HL-60/S4 treated with phorbol 12-myristate 13-acetate at 8.2 ng/mL for 4 days and 3 days (cell line): ENCODE data around the gene DST.

Experiments
- in situ Hi-C: fragments of 300-500 bp; cut with MboI; formaldehyde crosslinking; loops from 2 replicates; pipeline ENCODE4 v1.15.0; 2022; ENCODE audit warnings: low sequenced_read_pairs

Gene DST

DNA sequence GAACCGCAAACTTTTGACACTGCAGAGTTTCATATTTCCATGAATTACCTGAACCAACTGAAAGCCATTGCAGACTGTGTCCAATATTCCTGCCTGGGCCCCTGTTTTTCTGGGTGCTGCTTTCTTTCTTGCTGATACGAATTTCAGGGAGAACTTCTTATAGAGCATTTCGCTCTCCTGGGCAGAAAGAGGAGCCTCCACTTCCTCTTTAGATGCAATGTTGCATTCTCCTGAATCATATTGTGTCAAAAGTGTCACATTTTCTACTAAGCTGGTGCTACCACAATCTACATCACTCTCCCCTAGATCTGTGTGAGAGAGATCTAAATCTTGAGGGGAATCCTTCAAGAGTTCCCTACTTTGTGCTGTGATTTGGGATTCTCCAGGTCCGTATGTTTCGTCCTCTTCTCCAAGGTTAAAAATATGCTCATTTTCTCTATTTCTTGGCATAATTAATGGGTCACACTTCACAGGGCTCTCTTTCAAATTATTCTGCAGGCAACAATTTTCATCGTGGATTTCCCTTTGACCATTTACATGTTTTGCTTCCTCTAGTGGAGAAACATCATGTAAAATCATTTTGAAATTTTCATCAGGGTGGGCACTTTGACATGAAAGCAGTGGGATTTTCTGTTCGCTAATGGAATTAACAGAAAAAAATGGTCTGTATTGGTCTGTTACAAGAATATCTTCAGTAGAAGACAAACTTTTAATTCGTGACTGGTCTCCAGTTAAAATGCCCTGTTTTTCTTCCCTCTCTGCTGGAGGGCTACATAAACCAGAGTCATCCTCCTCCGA, 102.3 kb downstream of the DST start:
- in situ Hi-C loops = no loop called here

- in situ Hi-C loops = no loop called here
These were observed 103.1 kb downstream of the DST start for GRCh38 chr6:56539527-56540105.

DNA sequence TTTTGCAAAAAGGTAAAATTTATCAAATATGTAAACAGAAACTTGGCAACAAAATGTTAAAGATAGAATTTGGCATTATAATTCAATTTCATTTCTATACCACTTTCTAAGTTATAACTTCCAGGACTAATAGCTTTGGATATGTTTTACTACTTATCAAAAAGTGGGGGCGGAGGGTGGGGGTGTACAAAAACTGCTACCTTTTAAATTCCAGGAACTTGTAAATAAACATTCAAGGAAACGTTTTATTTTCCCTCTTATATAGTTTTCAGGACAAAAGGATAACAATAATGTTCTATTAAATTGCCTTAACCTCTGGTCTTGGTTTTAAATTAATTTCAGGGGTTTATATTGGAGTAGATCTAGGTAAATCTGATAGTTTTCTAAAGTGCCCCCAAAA, 103.8 kb downstream of the DST start:
- in situ Hi-C loops = no loop called here

DNA sequence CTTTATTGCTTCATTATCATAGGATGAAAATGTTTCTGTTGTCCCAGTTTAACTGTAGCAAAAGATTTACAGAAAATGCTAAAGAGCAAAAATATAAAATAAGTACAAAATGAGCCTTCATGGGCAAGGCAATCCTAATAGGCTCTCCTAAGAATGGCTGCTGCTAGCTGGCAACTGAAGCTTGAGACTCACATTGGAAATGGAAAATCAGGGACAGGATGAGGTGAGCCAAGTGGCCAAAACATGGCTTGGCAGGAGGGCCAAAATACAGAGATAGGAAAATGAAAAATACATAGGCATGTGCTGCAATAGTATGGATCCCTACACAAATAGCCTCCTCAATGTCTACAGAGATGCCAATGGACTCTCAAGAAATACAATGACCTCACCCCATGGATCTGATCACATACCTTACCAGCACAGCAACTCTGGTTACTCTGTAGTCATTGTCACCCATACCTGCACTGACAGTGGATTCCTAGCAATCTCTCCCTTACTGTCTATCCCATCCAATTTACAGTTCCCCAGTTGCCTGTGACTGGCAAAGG, 105.4 kb downstream of the DST start:
- in situ Hi-C loops = no loop called here

DNA sequence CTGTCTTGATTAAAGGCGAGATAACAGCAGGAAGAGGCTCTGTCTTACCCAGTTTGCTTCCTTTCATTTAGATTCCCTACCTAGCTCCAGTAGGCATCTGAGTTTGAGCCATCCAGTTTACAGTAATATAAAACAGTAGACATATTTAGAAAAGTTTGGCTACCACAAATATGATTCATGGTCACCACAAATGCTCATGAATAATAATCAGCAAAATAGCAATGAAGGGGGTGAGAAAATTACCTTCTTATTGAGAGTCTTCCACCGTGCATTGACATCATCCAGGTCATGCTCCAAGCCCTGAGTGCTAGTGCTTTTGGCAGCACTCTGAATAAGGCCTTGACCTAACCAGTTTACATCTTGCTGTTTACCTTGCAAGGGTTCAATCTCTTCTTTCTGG, 106.2 kb downstream of the DST start:
- in situ Hi-C loops = no loop called here

- in situ Hi-C loops = no loop called here
These were observed 107.1 kb downstream of the DST start for GRCh38 chr6:56535626-56536025.

GRCh38 chr6:56534680-56535419, 107.8 kb downstream of the DST start:
- in situ Hi-C loops = no loop called here

GRCh38 chr6:56532766-56533551, 109.7 kb downstream of the DST start:
- in situ Hi-C loops = no loop called here

DNA sequence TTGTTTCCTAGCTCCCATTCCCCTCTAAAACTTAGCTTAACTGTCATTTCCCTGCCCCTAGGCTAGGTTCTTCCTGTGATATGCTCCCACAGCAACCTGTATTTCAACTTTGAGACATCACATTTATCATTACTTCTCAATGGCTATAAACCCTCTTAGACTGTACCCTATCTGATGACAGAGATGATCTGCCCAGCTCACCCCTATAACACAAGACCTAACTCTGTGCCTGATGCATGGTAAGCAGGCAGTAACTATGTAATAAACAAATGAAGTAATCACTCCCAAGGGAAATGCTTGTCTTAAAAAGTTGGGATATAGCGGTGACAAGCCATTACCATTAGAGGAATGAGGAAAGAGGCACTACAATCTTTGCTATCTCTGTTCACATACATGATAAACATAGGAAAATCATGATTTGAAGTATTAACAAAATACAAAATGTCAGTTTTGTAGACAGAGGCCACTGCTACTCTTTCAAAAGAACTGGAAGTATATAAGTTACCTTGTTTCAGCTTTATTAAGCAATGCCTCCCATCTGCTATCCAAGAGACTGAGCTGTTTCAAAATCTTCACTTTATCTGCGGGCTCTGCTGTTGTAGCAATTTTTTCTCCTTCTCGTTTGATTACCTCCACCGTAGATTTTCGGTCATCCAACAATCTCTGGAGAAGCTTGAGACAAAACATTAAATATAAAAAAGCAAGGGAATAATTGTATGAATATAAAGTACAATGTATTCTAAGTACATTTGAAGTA, 110.7 kb downstream of the DST start:
- in situ Hi-C loops = no loop called here

GRCh38 chr6:56529594-56530191, 113.0 kb downstream of the DST start:
- in situ Hi-C loops = no loop called here

DNA sequence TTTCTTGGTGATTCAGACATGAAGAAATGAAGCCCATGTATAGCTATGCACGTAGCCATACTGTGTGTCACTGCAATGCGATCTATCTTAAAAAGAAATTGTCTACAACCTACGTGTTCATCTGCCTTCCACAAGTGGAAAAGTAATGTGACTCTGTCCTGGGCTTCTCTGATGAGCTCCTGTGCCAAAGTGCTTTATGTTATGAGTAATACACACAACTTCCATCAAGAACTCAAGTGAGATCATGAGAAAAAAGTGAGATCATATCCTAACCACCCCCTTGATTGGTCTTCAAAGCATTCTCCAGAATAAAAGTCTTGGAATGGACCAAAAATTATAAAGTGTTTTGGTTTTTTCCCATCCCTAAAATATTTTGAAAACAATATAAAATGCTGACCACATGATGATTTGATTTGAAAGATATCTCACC, 114.3 kb downstream of the DST start:
- in situ Hi-C loops = no loop called here

GRCh38 chr6:56527934-56528333, 114.8 kb downstream of the DST start:
- in situ Hi-C loops = no loop called here

DNA sequence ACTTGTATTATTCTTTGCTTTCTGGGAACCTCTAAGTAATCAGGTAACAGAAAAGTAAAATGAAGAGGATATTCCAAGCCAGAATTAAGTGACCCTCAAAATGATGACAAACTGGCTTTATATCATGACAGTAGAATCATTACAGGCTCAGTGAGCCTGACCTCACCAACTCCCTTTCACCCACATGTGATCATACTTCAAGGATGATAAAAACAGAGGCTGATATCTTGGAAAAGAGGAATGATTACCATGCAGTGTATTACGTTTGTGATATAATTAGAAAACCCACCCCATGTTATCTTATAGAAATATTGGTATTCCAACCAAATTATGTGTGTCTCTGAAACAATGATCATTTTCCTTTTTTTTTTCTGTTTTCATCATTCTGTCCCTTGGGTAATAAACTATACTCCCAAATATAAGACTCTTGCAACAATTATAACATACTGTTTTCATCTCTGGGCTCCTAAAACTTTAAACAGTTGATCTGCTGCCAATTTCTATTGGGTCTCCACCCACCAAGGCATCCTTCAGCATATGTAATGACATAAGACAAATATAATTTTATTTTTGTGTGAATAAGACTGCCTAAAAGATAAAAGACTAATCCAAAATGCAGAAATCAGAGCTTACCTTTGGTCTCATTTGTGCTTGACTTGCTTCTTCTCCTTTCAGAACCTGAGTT, 115.7 kb downstream of the DST start:
- in situ Hi-C loops = no loop called here

DNA sequence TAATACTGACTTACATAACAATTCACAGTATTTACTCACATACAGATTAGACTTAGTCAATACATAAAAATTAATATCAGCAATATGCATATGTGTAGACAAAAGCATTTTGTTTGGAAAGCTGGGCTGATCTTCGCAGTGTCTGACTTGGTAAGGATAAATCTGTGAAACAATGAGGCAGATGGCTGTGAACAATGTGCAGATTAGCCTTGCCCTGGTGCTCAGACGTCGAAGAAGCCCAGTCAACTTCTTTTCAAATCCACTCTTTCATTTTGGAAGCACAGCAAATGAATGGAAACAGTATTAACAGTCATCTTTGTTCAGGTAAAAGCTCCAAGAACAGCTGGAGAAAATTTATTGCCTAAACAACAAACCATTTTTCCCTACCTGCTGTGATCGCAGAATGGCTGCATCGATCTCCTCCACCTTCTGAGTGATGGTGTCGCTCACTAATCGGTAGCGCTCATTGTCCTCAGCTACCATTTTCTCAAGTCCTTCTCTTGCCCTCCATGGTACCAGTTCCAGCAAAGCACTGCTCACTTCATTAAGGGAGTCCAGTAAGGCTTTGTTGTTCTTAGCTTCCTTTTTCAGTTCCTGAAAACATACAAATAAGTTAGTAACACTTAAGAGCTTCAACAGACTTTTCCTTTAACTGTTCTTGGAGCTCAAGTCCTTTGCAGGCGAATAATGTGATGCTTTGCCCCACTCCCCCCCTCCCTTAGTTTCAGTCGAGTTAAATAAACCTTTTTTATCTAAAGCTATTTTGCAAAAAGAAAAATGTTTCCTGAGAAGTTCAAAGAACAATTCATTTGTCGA, 116.5 kb downstream of the DST start:
- in situ Hi-C loops = no loop called here

DNA sequence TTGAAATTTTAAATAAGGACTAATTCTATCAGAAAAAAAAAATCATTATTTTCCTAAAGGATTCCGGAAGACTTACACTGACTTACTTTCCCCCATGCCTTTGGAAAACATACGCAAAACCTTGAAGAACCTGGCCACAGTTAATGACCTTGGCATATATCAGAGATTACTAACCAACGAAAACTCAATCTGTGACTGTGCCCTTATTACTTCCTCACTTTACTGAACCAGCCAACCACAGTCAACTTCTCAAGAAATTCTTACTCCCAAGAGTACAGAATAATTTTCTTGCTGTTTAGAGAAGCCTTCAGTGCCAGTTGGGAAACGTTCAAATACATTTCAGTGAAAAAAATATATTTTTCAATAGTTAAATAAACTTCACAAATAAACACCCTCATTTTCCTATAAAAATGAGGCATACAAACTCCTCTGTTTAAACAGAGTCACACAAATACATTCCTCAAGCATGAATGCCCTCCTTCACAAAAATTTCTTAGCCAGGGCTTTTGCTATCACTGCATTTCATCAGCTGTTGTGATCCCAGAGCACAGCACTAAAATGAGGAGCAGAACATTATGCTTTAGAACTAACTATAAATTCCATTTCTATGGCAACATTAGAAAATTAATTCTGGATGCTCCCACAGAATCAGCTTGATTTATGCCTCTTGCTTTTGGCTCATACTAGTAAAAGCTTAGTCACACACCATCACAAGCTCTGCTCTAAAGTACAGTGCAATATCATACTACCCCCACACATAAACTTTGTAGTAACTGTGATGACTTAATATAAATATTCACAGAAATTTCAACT, 117.6 kb downstream of the DST start:
- in situ Hi-C loops = no loop called here

DNA sequence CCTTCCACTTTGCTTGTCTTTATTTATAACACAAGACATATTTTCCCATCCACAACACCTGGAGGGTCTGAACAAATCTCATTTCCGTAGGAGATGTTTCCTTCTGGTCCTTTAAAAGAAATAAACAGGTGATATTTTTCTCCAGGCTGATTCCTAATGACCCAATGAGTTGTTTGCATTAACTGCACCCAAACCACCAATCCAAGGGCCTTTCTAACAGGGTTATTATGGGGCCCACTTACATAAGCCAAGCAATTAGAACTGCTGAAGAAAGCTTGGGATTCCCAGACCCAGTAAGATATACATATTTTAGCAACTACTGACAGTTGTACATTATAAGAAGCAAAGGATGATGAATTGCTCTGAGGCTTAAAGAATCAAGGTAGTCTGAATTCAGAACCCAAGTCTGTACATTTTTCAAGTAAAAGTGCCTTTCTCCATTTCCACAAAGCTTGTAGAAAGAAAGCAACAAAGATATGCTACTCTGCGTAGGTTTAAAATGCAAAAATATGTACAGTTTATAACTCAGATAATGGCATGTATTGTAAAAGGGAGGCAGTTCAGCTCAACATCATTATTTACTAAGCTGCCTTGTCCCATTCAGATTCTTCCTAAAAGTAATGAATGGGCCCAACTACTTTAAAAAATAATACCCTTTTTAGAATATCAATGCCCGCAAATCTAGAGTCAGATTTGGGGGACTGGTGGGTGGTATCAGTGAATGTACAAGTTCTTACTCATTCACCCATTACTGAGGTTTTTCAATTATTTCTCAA, 120.0 kb downstream of the DST start:
- in situ Hi-C loops = no loop called here

DNA sequence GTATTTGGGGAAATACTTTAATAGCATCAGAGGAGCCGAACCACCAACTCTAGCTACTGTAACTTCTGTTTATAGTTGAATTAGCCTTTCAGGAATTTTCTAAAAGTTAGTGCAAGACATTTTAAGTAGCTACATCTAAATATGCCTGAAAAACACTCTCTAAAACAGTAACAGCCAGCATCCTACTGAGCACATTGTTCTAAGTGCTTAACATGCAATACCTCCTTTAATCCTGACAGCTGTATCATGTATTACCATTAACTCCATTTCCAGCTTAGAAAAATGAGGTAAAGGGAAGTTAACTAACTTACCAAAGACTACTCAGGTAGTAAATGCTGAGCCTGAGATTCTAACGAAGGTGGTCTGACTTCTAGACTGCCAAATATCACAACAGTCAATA, 120.7 kb downstream of the DST start:
- in situ Hi-C loops = no loop called here
